H1 (cell line): ENCODE data around the gene RGL2. TPM values are rescaled to one million over a fixed set of nuclear protein-coding genes. Genes with fewer than 3 reads are reported as not detected.

Experiments used
- CTCF ChIA-PET: fragments of 300-600 bp; sonication (Branson Sonifier 250); formaldehyde crosslinking; loops from one replicate; lab custom pipeline; 2021; ENCODE audit not compliant: partially characterized antibody; lab: Charles Lee
- POLR2A ChIA-PET: fragments of 300-600 bp; sonication (Branson Sonifier 250); formaldehyde crosslinking; loops from one replicate; lab custom pipeline; 2021; ENCODE audit warnings: inconsistent platforms; ENCODE audit not compliant: partially characterized antibody; lab: Charles Lee
- DNase-seq, 2 experiments: peaks; one replicate each; pipeline versions ENCODE4 v3.0.0 to v3.0.0-alpha.2; 2010 to 2022; ENCODE audit warnings: low spot score in 2 of 2, low read depth in 1 of 2, mixed read lengths in 1 of 2
- FAIRE-seq: peaks from 2 replicates; lab custom pipeline; 2011; peaks lifted over from hg19 to GRCh38; lab: Jason Lieb, UNC
- H2AFZ ChIP-seq: 2 replicates; pipeline ENCODE4 v1.8.1; 2012; ENCODE audit warnings: low read length, inconsistent platforms
- H2AK5ac ChIP-seq: 2 replicates; pipeline ENCODE4 v1.6.1; 2013; ENCODE audit warnings: low read depth, low read length
- H2BK120ac ChIP-seq: replicated peaks from 2 replicates; pipeline ENCODE3; 2013; ENCODE audit warnings: low read depth, low read length, inconsistent platforms
- H2BK12ac ChIP-seq: 2 replicates; pipeline ENCODE4 v1.6.1; 2013; ENCODE audit warnings: low read depth, low read length
- H2BK15ac ChIP-seq: 2 replicates; pipeline ENCODE4 v1.6.1; 2013; ENCODE audit warnings: low read length
- H2BK20ac ChIP-seq: 2 replicates; pipeline ENCODE4 v1.6.1; 2013; ENCODE audit warnings: low read length
- H2BK5ac ChIP-seq: 2 replicates; pipeline ENCODE4 v1.6.1; 2013; ENCODE audit warnings: low read depth, low read length
- H3K14ac ChIP-seq: 2 replicates; pipeline ENCODE4 v1.6.1; 2013; ENCODE audit warnings: inconsistent platforms; ENCODE audit not compliant: insufficient read length
- H3K18ac ChIP-seq: 2 replicates; pipeline ENCODE4 v1.6.1; 2013; ENCODE audit warnings: low read length; ENCODE audit errors: extremely low read depth
- H3K23ac ChIP-seq: 2 replicates; pipeline ENCODE4 v1.6.1; 2013; ENCODE audit warnings: inconsistent platforms; ENCODE audit not compliant: insufficient read length
- H3K23me2 ChIP-seq: 2 replicates; pipeline ENCODE4 v1.6.1; 2013; ENCODE audit warnings: low read depth, low read length
- H3K27ac ChIP-seq: 2 replicates; pipeline ENCODE4 v1.6.1; 2011; ENCODE audit warnings: low read depth, low read length, inconsistent platforms
- H3K27me3 ChIP-seq, 4 experiments: replicated peaks in 1 of 4; 1 replicate in 1 of 4; 2 replicates in 3 of 4; pipeline versions ENCODE4 v1.6.1 to v1.8.1; 2011 to 2013; ENCODE audit warnings: low read length in 3 of 4, mild to moderate bottlenecking in 3 of 4, inconsistent platforms in 2 of 4, mixed read lengths in 2 of 4, moderate library complexity in 1 of 4; ENCODE audit not compliant: control insufficient read depth in 3 of 4, insufficient read depth in 3 of 4; ENCODE audit errors: extremely low read depth in 1 of 4
- H3K36me3 ChIP-seq, 4 experiments: 2 replicates each; pipeline versions ENCODE4 v1.6.1 to v1.8.1; 2011 to 2013; ENCODE audit warnings: mild to moderate bottlenecking in 4 of 4, low read length in 3 of 4, moderate library complexity in 2 of 4, control low read depth in 1 of 4, inconsistent platforms in 1 of 4; ENCODE audit not compliant: insufficient read depth in 4 of 4, control insufficient read depth in 2 of 4
- H3K4ac ChIP-seq: replicated peaks from 2 replicates; pipeline ENCODE3; 2013; ENCODE audit warnings: low read length, low read depth, mixed read lengths, inconsistent platforms; ENCODE audit not compliant: insufficient read length
- H3K4me1 ChIP-seq, 4 experiments: replicated peaks in 1 of 4; 1 replicate in 1 of 4; 2 replicates in 3 of 4; pipeline versions ENCODE4 v1.6.1 to v1.8.1; 2011 to 2013; ENCODE audit warnings: low read length in 3 of 4, inconsistent platforms in 2 of 4, mixed read lengths in 1 of 4; ENCODE audit not compliant: insufficient read depth in 4 of 4, control insufficient read depth in 3 of 4
- H3K4me2 ChIP-seq, 2 experiments: 2 replicates each; pipeline versions ENCODE4 v1.6.1 to v1.8.1; 2011 to 2013; ENCODE audit warnings: low read depth in 2 of 2, low read length in 2 of 2, control low read depth in 1 of 2, inconsistent platforms in 1 of 2, mild to moderate bottlenecking in 1 of 2; ENCODE audit not compliant: insufficient read depth in 1 of 2
- H3K4me3 ChIP-seq, 4 experiments: fragments of 200-600, 300-600 bp in 1 of 4; sonication (generic), shearing (Covaris generic), sonication (Bioruptor Twin) in 1 of 4; 2 replicates each; pipeline versions ENCODE4 v1.5.1 to v1.8.1; 2011 to 2016; ENCODE audit warnings: low read length in 4 of 4, low read depth in 3 of 4, control low read depth in 2 of 4, inconsistent platforms in 2 of 4, mild to moderate bottlenecking in 2 of 4, mixed read lengths in 1 of 4, moderate library complexity in 1 of 4; ENCODE audit not compliant: insufficient read depth in 2 of 4; ENCODE audit errors: extremely low read depth in 1 of 4
- H3K56ac ChIP-seq: replicated peaks from 2 replicates; pipeline ENCODE3; 2013; ENCODE audit warnings: low read depth, mild to moderate bottlenecking, mixed read lengths, low read length, inconsistent platforms; ENCODE audit not compliant: insufficient read length
- H3K79me1 ChIP-seq: 2 replicates; pipeline ENCODE4 v1.6.1; 2013; ENCODE audit warnings: low read depth, low read length, control low read depth
- H3K79me2 ChIP-seq, 2 experiments: 2 replicates each; pipeline versions ENCODE4 v1.6.1 to v1.8.1; 2012 to 2013; ENCODE audit warnings: low read length in 2 of 2, mild to moderate bottlenecking in 2 of 2, inconsistent platforms in 1 of 2; ENCODE audit not compliant: insufficient read depth in 2 of 2, control insufficient read depth in 1 of 2
- H3K9ac ChIP-seq, 4 experiments: replicated peaks in 1 of 4; 1 replicate in 1 of 4; 2 replicates in 3 of 4; pipeline versions ENCODE4 v1.6.1 to v1.8.1; 2011 to 2013; ENCODE audit warnings: low read depth in 3 of 4, low read length in 3 of 4, control low read depth in 2 of 4, mild to moderate bottlenecking in 2 of 4, moderate library complexity in 2 of 4, inconsistent platforms in 1 of 4; ENCODE audit errors: extremely low read depth in 1 of 4
- H3K9me3 ChIP-seq, 2 experiments: 2 replicates each; pipeline versions ENCODE4 v1.6.1 to v1.8.1; 2012 to 2013; ENCODE audit warnings: mild to moderate bottlenecking in 2 of 2, moderate library complexity in 2 of 2, control low read depth in 1 of 2, inconsistent platforms in 1 of 2, low read depth in 1 of 2, low read length in 1 of 2, mixed read lengths in 1 of 2; ENCODE audit not compliant: insufficient read depth in 2 of 2
- H4K20me1 ChIP-seq, 2 experiments: replicated peaks in 1 of 2; 2 replicates each; pipeline versions ENCODE3 to v1.8.1; 2011 to 2013; ENCODE audit warnings: inconsistent platforms in 2 of 2, low read length in 2 of 2, mild to moderate bottlenecking in 1 of 2; ENCODE audit not compliant: insufficient read depth in 2 of 2, control insufficient read depth in 1 of 2
- H4K5ac ChIP-seq: 2 replicates; pipeline ENCODE4 v1.6.1; 2013; ENCODE audit warnings: low read length, low read depth, mixed read lengths, inconsistent platforms; ENCODE audit not compliant: insufficient read length
- H4K8ac ChIP-seq: 2 replicates; pipeline ENCODE4 v1.8.0; 2013; ENCODE audit warnings: mild to moderate bottlenecking, moderate library complexity, low read length, inconsistent platforms; ENCODE audit not compliant: insufficient read depth; ENCODE audit errors: extremely low read depth
- H4K91ac ChIP-seq: replicated peaks from 2 replicates; pipeline ENCODE3; 2013; ENCODE audit warnings: low read length, mixed read lengths, inconsistent platforms; ENCODE audit not compliant: insufficient read length
- ATF3 ChIP-seq: IDR thresholded peaks from 2 replicates; pipeline ENCODE4 v1.6.1; 2011; ENCODE audit warnings: low read depth, mild to moderate bottlenecking, low read length; ENCODE audit not compliant: insufficient read depth
- BCL11A ChIP-seq, 2 experiments: IDR thresholded peaks; one replicate each; pipeline ENCODE4 v1.6.1; 2011; ENCODE audit warnings: low read depth in 2 of 2, low read length in 2 of 2, mild to moderate bottlenecking in 2 of 2
- BRCA1 ChIP-seq: IDR thresholded peaks from 2 replicates; pipeline ENCODE4 v1.6.1; 2012; ENCODE audit warnings: low read depth, low read length, improper control_type of control experiment
- CEBPB ChIP-seq: IDR thresholded peaks from 2 replicates; pipeline ENCODE4 v1.6.1; 2012; ENCODE audit warnings: low read depth, low read length
- CHD2 ChIP-seq: IDR thresholded peaks from 2 replicates; pipeline ENCODE4 v1.6.1; 2012; ENCODE audit warnings: low read length, improper control_type of control experiment
- GTF2F1 ChIP-seq: IDR thresholded peaks from 2 replicates; pipeline ENCODE4 v1.6.1; 2012; ENCODE audit warnings: low read depth, low read length, improper control_type of control experiment, borderline replicate concordance
- PHF8 ChIP-seq: fragments of 200-600 bp; sonication (generic); conservative IDR thresholded peaks from 2 replicates; pipeline ENCODE4 v1.7.1; 2012; ENCODE audit warnings: low read depth, mild to moderate bottlenecking, inconsistent platforms, low read length, moderate library complexity
- RBBP5 ChIP-seq: IDR thresholded peaks from 2 replicates; pipeline ENCODE4 v1.7.1; 2012; ENCODE audit warnings: low read depth, mild to moderate bottlenecking, inconsistent platforms, low read length, moderate library complexity, borderline replicate concordance
- RNF2 ChIP-seq: fragments of 200-900, 300-1000 bp; sonication (generic); IDR thresholded peaks from 2 replicates; pipeline ENCODE4 v1.7.1; 2016; ENCODE audit warnings: borderline replicate concordance, low read depth, mild to moderate bottlenecking, antibody characterized with exemption, low read length; ENCODE audit not compliant: poor library complexity, severe bottlenecking; ENCODE audit errors: missing control alignments
- SIN3A ChIP-seq, 2 experiments: IDR thresholded peaks in 1 of 2; conservative IDR thresholded peaks in 1 of 2; 2 replicates each; pipeline ENCODE4 v1.6.1; 2011 to 2012; ENCODE audit warnings: low read length in 2 of 2, improper control_type of control experiment in 1 of 2, low read depth in 1 of 2, mild to moderate bottlenecking in 1 of 2
- SIX5 ChIP-seq: IDR thresholded peaks from 2 replicates; pipeline ENCODE4 v1.6.1; 2011; ENCODE audit warnings: mild to moderate bottlenecking, low read depth, low read length
- TEAD4 ChIP-seq: IDR thresholded peaks from 2 replicates; pipeline ENCODE4 v1.6.1; 2012; ENCODE audit warnings: low read depth, low read length, inconsistent platforms, mixed read lengths
- YY1 ChIP-seq: IDR thresholded peaks from 2 replicates; pipeline ENCODE4 v1.6.1; 2011; ENCODE audit warnings: low read depth, mild to moderate bottlenecking, low read length
- WGBS, 2 experiments: shearing (Covaris generic) in 1 of 2; methylation state at CpG; one replicate each; pipeline versions ENCODE4 v1.1.6 to v1.1.7; 2013 to 2015; ENCODE audit warnings: low lambda C conversion rate in 2 of 2, mixed read lengths in 2 of 2, inconsistent platforms in 1 of 2, low coverage in 1 of 2, missing lambda C conversion rate in 1 of 2; ENCODE audit not compliant: insufficient replicate concordance in 2 of 2, insufficient coverage in 1 of 2, insufficient read length in 1 of 2; ENCODE audit errors: extremely low coverage in 1 of 2, missing lambda C conversion rate in 1 of 2; 5-methylcytosine and 5-hydroxymethylcytosine counted together
- polyA plus RNA-seq, 7 experiments: library from polyadenylated mRNA; depleted of rRNA in 3 of 7; stranded (reverse) in 5 of 7; unstranded in 2 of 7; fragments of >200 nt in 5 of 7; fragments of 200-250 nt in 2 of 7; gene quantifications; 1 replicate in 5 of 7; 2 replicates in 1 of 7; 4 replicates in 1 of 7; pipeline versions ENCODE4 v1.2.1 to v1.2.3, GENCODE V29; 2011 to 2013; ENCODE audit warnings: missing spikeins in 2 of 7, mixed read lengths in 2 of 7
- total RNA-seq: library from RNA; stranded (reverse); fragmentation: NEBNext Ultra II Directional; extraction: Animal tissue kit (Norgen Biotek cat#: 25700); gene quantifications from 2 replicates; pipeline ENCODE4 v1.2.1, GENCODE V29; 2021

The RGL2 gene
- total and polyA plus RNA-seq, 2 of the 8 experiments (the other 6 are each of a cell fraction or from before 2014, with no cell fraction given): 58.1 to 80.3 TPM

- Histone ChIP-seq H2BK5ac (no peak overlapping the region), H4K20me1 (no peaks in the 10 kb centered on the region), H2BK20ac (no peak overlapping the region), H2BK120ac (no peak overlapping the region), H3K4me2 (no peak overlapping the region), H2BK12ac (no peak overlapping the region), H3K18ac (no peak overlapping the region), H3K9ac (no peak overlapping the region), H3K9me3 (no peaks in the 10 kb centered on the region), H2BK15ac (no peak overlapping the region), H3K4me1 (peaks cover 0 to 5% (median 2%) of the 10 kb centered on the region in 4 experiments; a peak in 2 of 7 replicates), H3K36me3 (no peaks in the 10 kb centered on the region), H4K5ac (no peak overlapping the region), H3K14ac (no peak overlapping the region), H4K91ac (no peak overlapping the region), H3K79me2 (no peaks in the 10 kb centered on the region), H4K8ac (no peak overlapping the region), H2AFZ (no peak overlapping the region), H3K27me3 (no peaks in the 10 kb centered on the region), H3K23me2 (no peaks in the 10 kb centered on the region), H2AK5ac (no peak overlapping the region), H3K79me1 (no peaks in the 10 kb centered on the region), H3K4ac (no peak overlapping the region), H3K56ac (no peak overlapping the region), H3K23ac (no peak overlapping the region), H3K4me3 (no peak overlapping the region), H3K27ac (no peak overlapping the region)
- ChIA-PET POLR2A (interaction anchor here (1.0 kb wide), 1 partner anchor 76 kb away, joined by 3 read pairs; the partner anchor contains the start of genes RPS18 and VPS52), CTCF (interaction anchor here (0.9 to 1.4 kb wide), 3 partner anchors 9 to 68 kb away, joined by 3 to 4 read pairs (median 3); no protein-coding TSS in a partner anchor)
- DNase-seq (no peak), FAIRE-seq (no peak)
- 90% methylated on average over 5 of the region's 5 CpGs; no CpG with 5 or more reads in 1 of the 2 experiments for WGBS, 2 experiments
- no peak for TF ChIP-seq TEAD4
- TF ChIP-seq RNF2: no peak
- TF ChIP-seq ATF3: no peak
- TF ChIP-seq CEBPB: no peak
- TF ChIP-seq GTF2F1: no peak
- TF ChIP-seq PHF8: no peak
- TF ChIP-seq RBBP5: no peak
- no peak for TF ChIP-seq CHD2
- TF ChIP-seq SIX5: no peak
- TF ChIP-seq YY1: no peak
- TF ChIP-seq BRCA1: no peak
- no peak for TF ChIP-seq SIN3A (conservative IDR thresholded peaks at IDR 0.05 in 1 of 2, IDR thresholded peaks at IDR 0.05 in 1 of 2; ENCODE audit: low read depth in 1 of 2, low read length in 2 of 2)
- TF ChIP-seq BCL11A (IDR thresholded peaks at IDR 0.05; ENCODE audit: low read depth in 2 of 2, low read length in 2 of 2): no peak
Measured at GRCh38 chr6:33347816-33348215, 49.1 kb upstream of the RGL2 start.
